ENCODE results near the gene GJB5. TPM values are rescaled to one million over a fixed set of nuclear protein-coding genes. Genes with fewer than 3 reads are reported as not detected.

The GJB5 gene
- total RNA-seq, 1 experiment from 2014 or later = 18.1 TPM

GRCh38 chr1:34755961-34756360 is 1.1 kb downstream of the GJB5 start:
- DNase-seq = no peak
- Histone ChIP-seq H3K4me2 (peak overlapping the region; percentile 84), H3K9me2 (ENCODE audit: insufficient read depth) (no peaks in the 10 kb centered on the region), H2AFZ (no peak overlapping the region), H3F3A (ENCODE audit: insufficient read depth, low read depth) (peaks cover 11% of the 10 kb centered on the region; the same call in 1 of the 2 replicates), H3K4me3 (peak overlapping the region; percentile 52; the same call in 1 of the 2 replicates), H3K79me2 (ENCODE audit: low read depth) (peaks cover 13% of the 10 kb centered on the region; the same call in 1 of the 2 replicates), H4K20me1 (ENCODE audit: insufficient read depth) (no peaks in the 10 kb centered on the region), H3K27me3 (ENCODE audit: insufficient read depth, low read depth) (no peaks in the 10 kb centered on the region), H3K36me3 (ENCODE audit: low read depth) (no peaks in the 10 kb centered on the region), H3K27ac (peak overlapping the region; percentile 81), H3K9me3 (ENCODE audit: insufficient read depth, low read depth) (no peaks in the 10 kb centered on the region; the same call in 1 of the 2 replicates), H3K4me1 (replicated peaks; ENCODE audit: insufficient read depth) (peaks cover 48% of the 10 kb centered on the region)
- ChIA-PET CTCF (interaction anchor here (1.2 to 1.3 kb wide), 2 partner anchors 25 to 26 kb away, joined by 3 to 9 read pairs; partner anchors contain the start of gene GJB3), POLR2A (ENCODE audit: unreplicated experiment) (interaction anchor here (1.8 kb wide), 1 partner anchor 26 kb away, joined by 27 read pairs; the partner anchor contains the start of gene GJB3)
- no peak for TF ChIP-seq CTCF (conservative IDR thresholded peaks at IDR 0.05)
- no peak for TF ChIP-seq EZH2 (IDR thresholded peaks at IDR 0.05; ENCODE audit: low read depth)
- BruUV-seq (replicated peaks) = TSS peak; percentile 22
- intact Hi-C loops (cut with micrococcal nuclease; ENCODE audit: unreplicated experiment) = loop anchor here (1.0 kb wide), 1 partner anchor 95 kb away; no protein-coding TSS in a partner anchor

- intact Hi-C loops (cut with micrococcal nuclease; ENCODE audit: unreplicated experiment) = no loop called here
- Histone ChIP-seq H3K36me3 (ENCODE audit: low read depth) (no peaks in the 10 kb centered on the region), H3K4me2 (no peak overlapping the region), H3F3A (ENCODE audit: insufficient read depth, low read depth) (peaks cover 23% of the 10 kb centered on the region), H2AFZ (no peak overlapping the region), H3K27me3 (ENCODE audit: insufficient read depth, low read depth) (no peaks in the 10 kb centered on the region), H3K27ac (no peak overlapping the region), H4K20me1 (ENCODE audit: insufficient read depth) (no peaks in the 10 kb centered on the region), H3K9me2 (ENCODE audit: insufficient read depth) (no peaks in the 10 kb centered on the region), H3K9me3 (ENCODE audit: insufficient read depth, low read depth) (no peaks in the 10 kb centered on the region; the same call in 1 of the 2 replicates), H3K4me1 (replicated peaks; ENCODE audit: insufficient read depth) (peaks cover 62% of the 10 kb centered on the region), H3K4me3 (no peak overlapping the region), H3K79me2 (ENCODE audit: low read depth) (peaks cover 13% of the 10 kb centered on the region; the same call in 1 of the 2 replicates)
- no TSS peak for BruUV-seq (replicated peaks)
- CTCF ChIA-PET = no interaction called here
- POLR2A ChIA-PET (ENCODE audit: unreplicated experiment) = no interaction called here
- TF ChIP-seq CTCF (conservative IDR thresholded peaks at IDR 0.05) (no peak), EZH2 (IDR thresholded peaks at IDR 0.05; ENCODE audit: low read depth) (no peak)
- no peak for DNase-seq
Measured at GRCh38 chr1:34757386-34757785, 2.5 kb downstream of the GJB5 start.

- H3K27ac ChIP-seq = no peak overlapping the region
- no peaks in the 10 kb centered on the region for H4K20me1 ChIP-seq (ENCODE audit: insufficient read depth)
- H3K4me1 ChIP-seq (replicated peaks; ENCODE audit: insufficient read depth) = peaks cover 62% of the 10 kb centered on the region
- no peaks in the 10 kb centered on the region for H3K9me3 ChIP-seq (ENCODE audit: insufficient read depth, low read depth)
- H3F3A ChIP-seq (ENCODE audit: insufficient read depth, low read depth) = peaks cover 34% of the 10 kb centered on the region
- H3K4me2 ChIP-seq = no peak overlapping the region
- no peaks in the 10 kb centered on the region for H3K27me3 ChIP-seq (ENCODE audit: insufficient read depth, low read depth)
- no peaks in the 10 kb centered on the region for H3K9me2 ChIP-seq (ENCODE audit: insufficient read depth)
- H3K36me3 ChIP-seq (ENCODE audit: low read depth) = no peaks in the 10 kb centered on the region
- no peak for DNase-seq
- no TSS peak for BruUV-seq (replicated peaks)
- intact Hi-C loops (cut with micrococcal nuclease; ENCODE audit: unreplicated experiment) = loop anchor here (1.0 kb wide), 1 partner anchor 24 kb away; no protein-coding TSS in a partner anchor
- H3K79me2 ChIP-seq (ENCODE audit: low read depth) = peaks cover 13% of the 10 kb centered on the region; the same call in 1 of the 2 replicates
- no peak overlapping the region for H2AFZ ChIP-seq
- ChIA-PET CTCF (no interaction called here), POLR2A (ENCODE audit: unreplicated experiment) (no interaction called here)
- no peak for TF ChIP-seq EZH2 (IDR thresholded peaks at IDR 0.05; ENCODE audit: low read depth)
- TF ChIP-seq CTCF (conservative IDR thresholded peaks at IDR 0.05) = no peak
- H3K4me3 ChIP-seq = no peak overlapping the region
Measured at GRCh38 chr1:34758751-34759150, 3.9 kb downstream of the GJB5 start.
